GM23248 (cell line): Measurements from ENCODE around the gene GBF1.
"Not testable (repeated sequence)": the region's sequence is repeated elsewhere in the genome, so short reads cannot be mapped to it uniquely, and the experiment has no call there.

Source experiments
- EZH2 ChIP-seq: fragments of 200-600 bp; sonication (generic); IDR thresholded peaks from 2 replicates; pipeline ENCODE4 v1.6.1; 2018; ENCODE audit warnings: antibody characterized with exemption, mild to moderate bottlenecking; ENCODE audit not compliant: insufficient read depth, poor library complexity, severe bottlenecking
- EZH2phosphoT487 ChIP-seq: fragments of 200-600 bp; sonication (generic); IDR thresholded peaks from 2 replicates; pipeline ENCODE4 v1.6.1; 2018; ENCODE audit warnings: antibody characterized with exemption, moderate library complexity, mild to moderate bottlenecking, low read depth; ENCODE audit not compliant: insufficient read depth

- not testable (repeated sequence) for TF ChIP-seq EZH2, EZH2phosphoT487
Measured at GRCh38 chr10:102213599-102213998, 31.7 kb upstream of the GBF1 start.
